LNCAP (cell line): ENCODE measurements around the gene TAF7.

Source experiments
- TF ChIP-seq, protein P1 (sequence below): fragments of 450-650 bp; IDR thresholded peaks from 2 replicates; pipeline ENCODE4 v1.5.1; 2017; ENCODE audit warnings: mild to moderate bottlenecking

The TAF7 gene

DNA sequence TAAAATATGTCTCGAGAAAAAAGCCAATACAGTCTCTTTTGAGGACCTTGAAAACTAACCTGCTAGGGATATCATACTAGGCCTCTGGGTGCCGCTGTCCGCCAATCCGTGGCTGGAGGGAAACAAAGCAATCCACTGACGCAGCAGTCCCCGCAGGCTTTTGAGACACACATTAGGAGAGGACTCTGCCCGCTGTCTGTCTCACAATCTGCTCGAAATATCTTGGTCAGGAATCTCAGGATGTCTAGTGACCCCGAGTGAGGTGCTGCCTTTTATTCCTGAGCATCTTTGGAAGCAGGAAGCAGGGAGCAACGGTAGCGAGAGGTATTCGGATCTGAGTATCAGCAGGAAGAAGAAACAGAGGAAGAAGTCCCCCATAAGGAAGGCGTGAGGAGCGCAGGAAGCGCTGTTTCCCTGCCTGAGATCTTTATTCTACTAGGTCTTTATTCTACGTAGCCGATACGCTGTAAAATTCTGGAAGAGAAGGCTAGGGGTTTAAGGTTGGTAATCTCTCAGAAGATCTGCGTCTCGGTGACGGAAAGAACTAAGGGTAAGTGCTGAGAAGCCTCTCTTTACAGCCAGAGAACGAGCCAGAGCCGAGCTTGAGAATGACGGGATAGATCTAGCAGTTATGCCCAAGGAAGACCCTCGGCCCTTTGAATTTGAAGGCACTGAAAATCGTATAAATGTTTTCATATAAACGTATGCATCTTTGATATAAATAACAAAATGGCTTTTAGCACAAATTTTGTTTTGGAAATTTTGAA is 5.7 kb upstream of the TAF7 start:
- TF ChIP-seq, protein P1, sequence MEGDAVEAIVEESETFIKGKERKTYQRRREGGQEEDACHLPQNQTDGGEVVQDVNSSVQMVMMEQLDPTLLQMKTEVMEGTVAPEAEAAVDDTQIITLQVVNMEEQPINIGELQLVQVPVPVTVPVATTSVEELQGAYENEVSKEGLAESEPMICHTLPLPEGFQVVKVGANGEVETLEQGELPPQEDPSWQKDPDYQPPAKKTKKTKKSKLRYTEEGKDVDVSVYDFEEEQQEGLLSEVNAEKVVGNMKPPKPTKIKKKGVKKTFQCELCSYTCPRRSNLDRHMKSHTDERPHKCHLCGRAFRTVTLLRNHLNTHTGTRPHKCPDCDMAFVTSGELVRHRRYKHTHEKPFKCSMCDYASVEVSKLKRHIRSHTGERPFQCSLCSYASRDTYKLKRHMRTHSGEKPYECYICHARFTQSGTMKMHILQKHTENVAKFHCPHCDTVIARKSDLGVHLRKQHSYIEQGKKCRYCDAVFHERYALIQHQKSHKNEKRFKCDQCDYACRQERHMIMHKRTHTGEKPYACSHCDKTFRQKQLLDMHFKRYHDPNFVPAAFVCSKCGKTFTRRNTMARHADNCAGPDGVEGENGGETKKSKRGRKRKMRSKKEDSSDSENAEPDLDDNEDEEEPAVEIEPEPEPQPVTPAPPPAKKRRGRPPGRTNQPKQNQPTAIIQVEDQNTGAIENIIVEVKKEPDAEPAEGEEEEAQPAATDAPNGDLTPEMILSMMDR = peak; percentile 71

DNA sequence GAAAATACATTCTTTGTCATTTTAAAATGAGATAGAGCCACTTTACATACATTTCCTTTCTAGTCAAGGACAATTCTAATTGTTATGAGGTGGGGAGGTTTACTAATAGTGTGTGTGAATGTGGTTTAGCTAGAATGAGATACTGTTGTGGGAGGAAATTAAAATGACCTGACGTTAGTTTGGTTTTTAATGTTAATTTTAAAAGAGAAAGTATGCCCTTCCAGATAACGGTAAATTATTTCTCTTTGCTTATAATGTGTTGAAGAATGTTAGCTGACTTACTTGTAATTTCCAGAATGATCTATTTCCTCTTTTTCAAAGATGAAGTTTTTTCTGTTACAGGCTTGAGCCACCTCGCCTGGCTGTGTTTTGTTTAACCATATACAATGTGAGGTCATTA is 1.7 kb upstream of the TAF7 start:
- TF ChIP-seq, protein P1 = no peak

DNA sequence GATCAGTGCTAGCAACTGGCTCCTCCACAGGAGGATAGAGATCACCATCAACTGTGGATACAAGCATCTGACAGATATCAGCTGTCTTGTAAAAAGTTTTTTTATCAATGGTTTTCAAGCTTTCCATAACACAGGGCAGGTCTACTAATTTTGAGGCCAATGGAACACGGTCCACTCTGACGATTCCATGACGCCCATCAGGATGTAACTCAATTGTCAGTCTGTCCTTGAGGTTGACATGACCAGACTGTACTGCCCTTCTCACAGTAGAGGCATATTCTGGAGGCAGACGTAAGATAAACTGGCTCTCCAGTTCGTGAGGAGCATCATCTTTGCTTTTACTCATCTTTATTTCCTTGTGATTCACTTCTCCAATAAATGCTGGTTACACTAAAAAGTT is 885 bp downstream of the TAF7 start:
- TF ChIP-seq, protein P1 = no peak

DNA sequence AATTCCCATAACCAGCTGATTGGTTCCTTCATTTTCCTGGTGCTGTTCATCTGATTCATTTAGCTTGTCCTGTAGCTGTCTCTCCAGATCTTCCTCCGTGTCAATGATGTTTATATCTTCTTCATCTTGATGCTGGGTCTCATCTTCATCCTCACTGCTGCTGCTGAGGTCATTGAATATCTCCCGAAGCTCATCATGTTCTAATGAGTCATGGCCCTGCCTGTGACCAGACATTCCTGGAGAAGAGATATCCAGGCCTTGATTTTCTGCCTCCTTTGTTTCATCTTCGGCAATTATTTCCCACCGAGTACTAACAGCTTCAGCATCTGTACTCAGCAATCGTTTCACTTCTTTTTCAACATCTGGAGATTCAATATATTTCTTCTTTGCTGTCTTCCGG is 1.4 kb downstream of the TAF7 start:
- TF ChIP-seq, protein P1 = no peak

DNA sequence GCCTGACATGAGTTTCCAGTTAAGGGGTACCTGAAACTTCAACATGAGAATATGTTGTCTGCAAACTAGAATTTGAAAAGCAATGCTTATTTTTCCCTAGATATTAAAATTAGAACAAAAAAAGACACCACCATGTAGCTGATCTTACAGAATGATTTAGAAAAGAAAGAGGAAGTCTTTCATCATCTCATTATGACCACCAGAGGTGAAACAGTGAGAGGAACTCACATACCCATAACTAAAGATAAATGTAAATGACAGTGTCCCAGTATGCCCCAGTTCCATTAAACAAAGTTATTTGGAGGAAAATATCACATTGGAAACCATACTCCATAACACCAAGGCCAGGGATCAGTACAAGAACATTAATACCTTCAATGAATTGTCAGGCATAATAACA is 6.9 kb downstream of the TAF7 start:
- TF ChIP-seq, protein P1 = no peak

DNA sequence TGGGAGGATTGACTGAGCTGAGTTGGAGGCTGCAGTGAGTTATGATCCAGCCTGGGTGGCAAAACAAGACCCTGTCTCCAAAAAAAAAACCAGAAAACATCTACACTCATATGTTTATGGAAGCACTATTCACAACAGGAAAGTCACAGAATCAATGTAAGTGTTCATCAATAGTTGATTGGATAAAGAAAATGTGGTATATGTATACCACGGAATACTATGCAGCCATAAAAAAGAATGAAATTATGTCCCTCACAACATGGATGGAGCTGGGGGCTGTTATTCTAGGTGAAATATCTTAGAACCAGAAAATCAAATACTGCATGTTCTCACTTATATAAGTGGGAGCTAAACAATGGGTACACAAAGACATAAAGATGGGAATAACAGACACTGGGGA is 14.0 kb downstream of the TAF7 start:
- TF ChIP-seq, protein P1 = no peak

DNA sequence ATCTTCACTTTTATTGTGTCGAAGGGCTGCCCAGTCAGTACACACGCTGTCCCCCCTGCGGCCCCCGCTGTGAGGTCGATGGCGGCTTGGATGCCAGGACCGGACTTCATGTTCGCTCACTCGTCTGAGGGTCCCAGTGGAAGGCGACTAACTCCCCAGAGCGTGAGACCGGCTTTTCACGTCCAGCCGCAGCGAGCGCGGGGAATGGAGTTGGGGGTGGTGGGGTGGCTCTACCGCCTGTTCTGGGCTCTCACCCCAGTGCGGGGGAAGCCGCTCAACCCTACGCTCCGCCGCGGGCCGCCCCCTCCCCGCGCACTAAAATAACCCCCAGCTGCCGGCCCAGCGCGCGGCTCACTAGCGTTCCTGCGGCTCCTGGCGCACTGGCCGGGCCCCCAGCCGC is 16.8 kb downstream of the TAF7 start, which contains the start of gene SLC25A2:
TSS of gene SLC25A2 (minus strand) at position 294 of the 400 bp plus-strand sequence. CDS start at position 110, 184 bp downstream.
- TF ChIP-seq, protein P1 = no peak

DNA sequence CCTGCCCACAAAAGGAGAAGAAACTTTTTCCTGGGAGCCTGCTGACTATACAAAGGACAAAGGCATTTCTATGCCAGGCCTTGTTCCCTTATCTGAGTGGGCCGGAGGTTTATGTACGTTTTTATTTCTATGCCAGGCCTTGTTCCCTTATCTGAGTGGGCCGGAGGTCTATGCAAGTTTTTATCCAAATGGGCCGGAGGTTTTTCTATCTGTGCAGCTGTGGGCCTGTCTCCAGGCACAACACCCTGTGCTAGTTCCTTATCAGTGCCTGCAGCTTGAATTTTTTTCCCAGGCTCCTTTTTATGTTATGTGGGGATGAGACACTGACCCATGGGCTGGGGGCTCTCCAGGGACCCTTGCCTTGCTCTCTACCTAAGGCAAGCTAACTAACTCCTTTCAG is 22.2 kb downstream of the TAF7 start:
- TF ChIP-seq, protein P1 = no peak
